GM12872 (cell line): ENCODE results near the gene CDC42BPB.

Experiments
- CTCF ChIP-seq: IDR thresholded peaks from 3 replicates; pipeline ENCODE4 v1.5.1; 2011; ENCODE audit warnings: low read depth, mild to moderate bottlenecking, low read length, moderate library complexity; ENCODE audit not compliant: insufficient read depth

CDC42BPB gene

GRCh38 chr14:103090481-103091020, 33.2 kb upstream of the CDC42BPB start:
- no peak for TF ChIP-seq CTCF

GRCh38 chr14:103089386-103090335, 32.3 kb upstream of the CDC42BPB start:
- no peak for TF ChIP-seq CTCF

GRCh38 chr14:103088921-103089320, 31.6 kb upstream of the CDC42BPB start:
- no peak for TF ChIP-seq CTCF

GRCh38 chr14:103087343-103087835, 30.0 kb upstream of the CDC42BPB start:
- no peak for TF ChIP-seq CTCF

- TF ChIP-seq CTCF: no peak
Measured at GRCh38 chr14:103086771-103087342, 29.5 kb upstream of the CDC42BPB start.

- TF ChIP-seq CTCF: 0 out of 3 replicates have a peak, but pooled peaks have one; percentile 17
Measured at GRCh38 chr14:103085106-103086091, 28.1 kb upstream of the CDC42BPB start.
